Activated CD8-positive, alpha-beta T cell treated with anti-CD3 and anti-CD28 coated beads for 36 hours (primary cell): ENCODE data around the gene MOGAT3. TPM values are rescaled to one million over a fixed set of nuclear protein-coding genes. Genes with fewer than 3 reads are reported as not detected.

Experiments used
- ATAC-seq: fragments of 200-7000 bp; cut with Tn5 transposase; one replicate; pipeline ENCODE4 v1.10.0; 2021; ENCODE audit warnings: mild to moderate bottlenecking, moderate library complexity
- CTCF ChIA-PET: fragments of 350-600 bp; sonication (Branson Sonifier 250); formaldehyde crosslinking; loops from one replicate; lab custom pipeline; 2021; ENCODE audit warnings: antibody characterized with exemption; lab: Charles Lee
- POLR2A ChIA-PET: fragments of 350-600 bp; sonication (Branson Sonifier 250); formaldehyde crosslinking; loops from one replicate; lab custom pipeline; 2021; ENCODE audit warnings: antibody characterized with exemption; lab: Charles Lee
- DNase-seq: peaks from one replicate; pipeline ENCODE4 v3.0.0-alpha.2; 2020
- H3K27ac Mint-ChIP-seq: one replicate; pipeline ENCODE4 v1.8.0; 2021; ENCODE audit warnings: mild to moderate bottlenecking, mixed read lengths
- H3K27me3 Mint-ChIP-seq: one replicate; pipeline ENCODE4 v1.8.0; 2021; ENCODE audit warnings: mixed read lengths
- H3K36me3 Mint-ChIP-seq: one replicate; pipeline ENCODE4 v1.8.0; 2021; ENCODE audit warnings: low read depth, mixed read lengths
- H3K4me1 Mint-ChIP-seq: one replicate; pipeline ENCODE4 v1.8.0; 2021; ENCODE audit warnings: low read depth, mixed read lengths
- H3K4me3 Mint-ChIP-seq: one replicate; pipeline ENCODE4 v1.8.0; 2021; ENCODE audit warnings: mild to moderate bottlenecking, moderate library complexity, mixed read lengths
- H3K9me3 Mint-ChIP-seq: one replicate; pipeline ENCODE4 v1.8.0; 2021; ENCODE audit warnings: mixed read lengths
- intact Hi-C: fragments of 100-400 bp; cut with micrococcal nuclease; formaldehyde crosslinking; loops from one replicate; pipeline ENCODE4 v1.10.0; 2022
- total RNA-seq, 2 experiments: library from RNA; stranded (reverse); gene quantifications; one replicate each; pipeline ENCODE4 v1.2.3, GENCODE V29; 2021
- TF ChIP-seq, protein P1 (sequence below): fragments of 200-600 bp; IDR thresholded peaks from one replicate; pipeline ENCODE4 v1.8.0; 2022; ENCODE audit warnings: antibody characterized with exemption, mild to moderate bottlenecking

MOGAT3 gene
- total RNA-seq, 2 experiments from 2014 or later = not detected

DNA sequence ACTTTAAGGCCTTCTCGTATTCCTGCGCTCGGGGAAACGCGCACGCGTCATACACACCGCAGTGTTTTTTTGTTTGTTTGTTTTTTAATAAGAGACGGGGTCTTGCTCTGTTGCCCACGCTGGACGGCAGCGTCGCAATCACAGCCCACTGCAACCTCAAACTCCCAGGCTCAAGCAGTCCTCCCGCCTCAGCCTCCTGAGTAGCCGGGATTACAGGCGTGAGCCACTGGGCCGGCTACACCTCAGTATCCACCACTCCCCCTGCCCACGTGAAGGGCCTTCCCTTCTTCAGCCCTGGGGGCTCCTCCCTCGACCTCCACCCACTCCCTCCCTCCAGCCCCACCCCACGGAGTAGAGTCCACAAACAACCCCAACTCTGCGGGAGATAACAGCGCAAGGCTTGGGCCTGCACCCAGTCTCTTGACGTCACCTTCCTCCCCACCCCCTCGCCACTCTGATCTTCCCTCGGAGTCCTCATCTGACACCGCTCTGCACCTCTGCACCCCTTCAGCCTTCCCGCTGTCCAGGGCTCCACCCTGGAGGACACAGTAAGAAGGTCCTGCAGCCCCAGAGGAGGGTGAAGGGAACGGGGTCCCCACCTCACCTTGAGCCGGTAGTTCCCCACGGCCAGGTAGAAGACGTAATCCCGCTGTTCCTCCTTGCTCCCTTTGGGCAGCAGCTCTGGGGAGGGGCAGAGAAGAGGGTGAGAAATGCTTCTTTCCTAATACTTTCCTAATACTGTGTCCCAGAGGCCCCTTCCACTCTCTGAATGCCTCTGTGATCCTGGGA is 39.6 kb upstream of the MOGAT3 start:
- TF ChIP-seq, protein P1, sequence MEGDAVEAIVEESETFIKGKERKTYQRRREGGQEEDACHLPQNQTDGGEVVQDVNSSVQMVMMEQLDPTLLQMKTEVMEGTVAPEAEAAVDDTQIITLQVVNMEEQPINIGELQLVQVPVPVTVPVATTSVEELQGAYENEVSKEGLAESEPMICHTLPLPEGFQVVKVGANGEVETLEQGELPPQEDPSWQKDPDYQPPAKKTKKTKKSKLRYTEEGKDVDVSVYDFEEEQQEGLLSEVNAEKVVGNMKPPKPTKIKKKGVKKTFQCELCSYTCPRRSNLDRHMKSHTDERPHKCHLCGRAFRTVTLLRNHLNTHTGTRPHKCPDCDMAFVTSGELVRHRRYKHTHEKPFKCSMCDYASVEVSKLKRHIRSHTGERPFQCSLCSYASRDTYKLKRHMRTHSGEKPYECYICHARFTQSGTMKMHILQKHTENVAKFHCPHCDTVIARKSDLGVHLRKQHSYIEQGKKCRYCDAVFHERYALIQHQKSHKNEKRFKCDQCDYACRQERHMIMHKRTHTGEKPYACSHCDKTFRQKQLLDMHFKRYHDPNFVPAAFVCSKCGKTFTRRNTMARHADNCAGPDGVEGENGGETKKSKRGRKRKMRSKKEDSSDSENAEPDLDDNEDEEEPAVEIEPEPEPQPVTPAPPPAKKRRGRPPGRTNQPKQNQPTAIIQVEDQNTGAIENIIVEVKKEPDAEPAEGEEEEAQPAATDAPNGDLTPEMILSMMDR = no peak
- H3K4me1 Mint-ChIP-seq = peaks cover 15% of the 10 kb centered on the region

DNA sequence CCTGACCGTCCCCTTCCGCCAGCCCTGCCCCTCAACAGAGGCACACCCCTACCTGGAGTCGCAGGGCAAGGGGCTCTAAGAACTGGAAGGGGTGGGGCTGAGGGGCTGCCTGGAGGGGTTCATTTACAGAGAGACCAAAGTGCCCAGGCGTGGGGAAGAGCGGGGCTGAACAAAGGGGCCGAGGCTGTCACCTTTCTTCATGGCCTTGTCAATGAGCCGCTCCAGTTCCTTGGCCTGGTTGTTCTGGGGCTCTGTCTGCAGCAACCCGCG is 39.0 kb upstream of the MOGAT3 start:
- POLR2A ChIA-PET = no interaction called here
- Mint-ChIP-seq H3K9me3 (no peaks in the 10 kb centered on the region), H3K36me3 (peaks cover 14% of the 10 kb centered on the region), H3K4me1 (peaks cover 11% of the 10 kb centered on the region), H3K4me3 (no peak overlapping the region), H3K27ac (no peak overlapping the region), H3K27me3 (no peaks in the 10 kb centered on the region)
- CTCF ChIA-PET = interaction anchor here (1.2 to 1.3 kb wide), 2 partner anchors 8 to 22 kb away, joined by 3 to 5 read pairs; partner anchors contain the start of gene ZNHIT1
- TF ChIP-seq, protein P1 = no peak
- intact Hi-C loops = loop anchor here (10.0 kb wide), 1 partner anchor 45 kb away; no protein-coding TSS in a partner anchor
- DNase-seq (no peak), ATAC-seq (no peak)

More for the DNA sequence above, 39.6 kb upstream of the MOGAT3 start:
- CTCF ChIA-PET = no interaction called here
- POLR2A ChIA-PET = no interaction called here
- no peak for ATAC-seq
- no peak for DNase-seq
- H3K27ac Mint-ChIP-seq = no peak overlapping the region
- H3K36me3 Mint-ChIP-seq = peaks cover 19% of the 10 kb centered on the region
- intact Hi-C loops = no loop called here
- no peak overlapping the region for H3K4me3 Mint-ChIP-seq
- H3K9me3 Mint-ChIP-seq = no peaks in the 10 kb centered on the region
- no peaks in the 10 kb centered on the region for H3K27me3 Mint-ChIP-seq

DNA sequence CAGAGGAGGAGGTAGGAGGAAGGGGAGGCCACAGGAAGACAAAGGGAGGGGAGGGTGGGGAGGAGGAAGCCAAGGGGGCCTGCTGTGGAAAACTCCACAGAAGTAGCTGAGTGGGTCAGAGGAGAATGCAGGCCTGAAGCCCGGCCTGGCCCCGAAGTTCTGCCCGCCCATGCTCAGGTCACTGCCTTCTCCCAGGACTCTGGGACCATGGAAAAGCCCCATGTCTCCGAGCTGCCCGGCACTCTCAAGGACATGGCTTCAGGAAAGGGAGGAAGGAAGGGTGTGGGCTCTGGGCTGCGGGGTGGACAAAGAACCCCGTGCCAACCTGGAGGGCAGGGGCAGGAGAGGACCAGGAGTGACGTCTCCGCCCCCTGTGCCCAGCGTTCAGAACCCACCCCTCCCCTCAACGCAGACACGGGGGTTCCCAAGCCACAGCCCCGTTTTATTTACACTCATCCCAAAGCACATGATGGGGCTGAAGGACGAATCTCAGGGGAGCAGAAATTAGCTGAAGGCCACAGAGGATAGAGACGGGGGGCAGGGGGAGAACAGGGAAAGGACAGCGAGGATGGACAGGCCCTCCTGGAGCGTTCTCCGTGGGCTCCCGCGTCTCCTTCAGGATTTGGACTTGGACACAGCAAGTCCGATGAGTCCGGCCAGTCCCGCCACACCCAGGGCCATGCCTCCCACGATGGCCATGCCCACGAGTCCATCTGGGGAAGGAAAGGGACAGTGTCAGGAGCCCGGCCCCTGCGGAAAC is 38.5 kb upstream of the MOGAT3 start:
- ChIA-PET POLR2A (interaction anchor here (1.1 kb wide), 1 partner anchor 21 kb away, joined by 3 read pairs; the partner anchor contains the start of gene ZNHIT1), CTCF (interaction anchor here (1.2 to 1.3 kb wide), 2 partner anchors 9 to 21 kb away, joined by 3 to 5 read pairs; partner anchors contain the start of gene ZNHIT1)
- ATAC-seq (no peak), DNase-seq (no peak)
- Mint-ChIP-seq H3K27me3 (no peaks in the 10 kb centered on the region), H3K27ac (no peak overlapping the region), H3K36me3 (peaks cover 13% of the 10 kb centered on the region), H3K9me3 (no peaks in the 10 kb centered on the region), H3K4me3 (no peak overlapping the region), H3K4me1 (peaks cover 11% of the 10 kb centered on the region)
- TF ChIP-seq, protein P1 = no peak
- intact Hi-C loops = loop anchor here (10.0 kb wide), 1 partner anchor 45 kb away; no protein-coding TSS in a partner anchor

DNA sequence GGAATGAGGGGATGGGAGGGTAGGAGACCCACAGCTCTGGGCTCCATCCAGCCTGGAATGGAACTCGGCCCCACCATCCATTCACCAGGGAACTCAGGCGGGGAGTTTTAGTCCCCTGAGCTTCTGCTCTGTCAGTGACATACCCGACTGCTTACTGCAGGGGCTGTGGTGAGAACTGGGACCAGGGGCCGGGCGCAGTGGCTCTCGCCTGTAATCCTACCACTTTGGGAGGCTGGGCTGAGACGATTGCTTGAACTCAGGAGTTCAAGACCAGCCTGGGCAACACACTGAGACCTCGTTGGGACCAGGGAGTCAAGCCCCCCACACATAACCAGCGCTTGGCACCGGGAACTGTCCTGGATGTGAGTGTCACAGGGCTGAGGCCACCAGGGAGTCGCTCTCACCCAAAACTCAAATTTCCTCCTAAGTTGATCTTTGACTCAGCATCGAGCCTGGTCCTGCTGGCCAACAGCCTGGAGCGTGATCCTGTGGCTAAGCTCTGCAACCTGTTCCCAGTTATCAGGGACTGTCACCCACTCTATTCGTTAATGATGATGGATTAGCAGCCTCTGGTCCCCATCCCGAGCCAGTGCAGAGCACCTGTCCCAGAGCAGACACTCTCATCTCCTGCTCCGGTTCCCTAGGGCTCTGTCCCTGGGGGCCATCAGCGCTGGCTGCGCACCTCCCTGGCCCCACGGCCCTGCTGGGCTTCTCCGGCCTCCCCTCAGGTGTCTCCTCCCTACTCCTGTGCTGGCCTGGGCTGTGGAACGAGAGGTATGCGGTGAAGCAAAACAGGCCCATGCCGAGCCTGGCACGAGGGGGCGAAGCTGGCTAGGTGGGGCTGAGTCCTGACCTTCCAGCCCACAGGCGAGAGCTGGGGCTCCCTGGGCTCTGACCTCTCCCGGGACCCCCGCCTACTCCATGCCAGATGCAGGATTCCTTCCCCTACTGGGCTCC is 37.7 kb upstream of the MOGAT3 start:
- intact Hi-C loops = loop anchor here (10.0 kb wide), 1 partner anchor 46 kb away; no protein-coding TSS in a partner anchor
- Mint-ChIP-seq H3K4me1 (peaks cover 5% of the 10 kb centered on the region), H3K36me3 (peaks cover 9% of the 10 kb centered on the region), H3K4me3 (no peak overlapping the region), H3K27ac (no peak overlapping the region), H3K9me3 (no peaks in the 10 kb centered on the region), H3K27me3 (no peaks in the 10 kb centered on the region)
- DNase-seq = no peak
- TF ChIP-seq, protein P1 = no peak
- ChIA-PET CTCF (interaction anchor here (1.0 to 1.3 kb wide), 4 partner anchors 10 to 94 kb away, joined by 3 to 5 read pairs (median 3); partner anchors contain the start of gene ZNHIT1), POLR2A (interaction anchor here (1.1 to 1.3 kb wide), 2 partner anchors 12 to 20 kb away, joined by 3 to 4 read pairs; partner anchors contain the start of gene ZNHIT1)
- ATAC-seq = no peak
